Kidney (tissue), 14 donors: ENCODE results near the gene CUL4A. TPM values are rescaled to one million over a fixed set of nuclear protein-coding genes. Genes with fewer than 3 reads are reported as not detected.

ENCODE experiments used
- DNase-seq, 5 donors: peaks; one replicate each; pipeline ENCODE4 v3.0.0-alpha.2; 2013 to 2020
- FAIRE-seq: peaks from 2 replicates; lab custom pipeline; 2012; peaks lifted over from hg19 to GRCh38; lab: Jason Lieb, UNC
- H3K27ac ChIP-seq, 2 donors: one replicate each; pipeline ENCODE4 v1.7.0; 2013; ENCODE audit warnings: low read depth in 2 of 2, low read length in 2 of 2, inconsistent platforms in 1 of 2
- H3K27me3 ChIP-seq: one replicate; pipeline ENCODE4 v1.7.1; 2013; ENCODE audit warnings: low read length, inconsistent platforms; ENCODE audit not compliant: control insufficient read depth, insufficient read depth
- H3K36me3 ChIP-seq, 3 donors: one replicate each; pipeline versions ENCODE4 v1.7.0 to v1.7.1; 2013; ENCODE audit warnings: low read length in 3 of 3, control low read depth in 1 of 3, inconsistent platforms in 1 of 3; ENCODE audit not compliant: insufficient read depth in 3 of 3, control insufficient read depth in 2 of 3
- H3K4me1 ChIP-seq, 3 donors: one replicate each; pipeline versions ENCODE4 v1.7.0 to v1.7.1; 2013; ENCODE audit warnings: low read length in 3 of 3, inconsistent platforms in 1 of 3, low read depth in 1 of 3; ENCODE audit not compliant: control insufficient read depth in 2 of 3, insufficient read depth in 2 of 3
- H3K4me3 ChIP-seq, 3 donors: one replicate each; pipeline versions ENCODE4 v1.7.0 to v1.8.1; 2013; ENCODE audit warnings: low read length in 3 of 3, control low read depth in 1 of 3, inconsistent platforms in 1 of 3
- H3K9ac ChIP-seq, 3 donors: one replicate each; pipeline versions ENCODE4 v1.7.0 to v1.7.1; 2013; ENCODE audit warnings: low read length in 3 of 3, control low read depth in 1 of 3, inconsistent platforms in 1 of 3
- H3K9me3 ChIP-seq, 3 donors: one replicate each; pipeline versions ENCODE4 v1.7.0 to v1.7.1; 2013; ENCODE audit warnings: low read length in 3 of 3, control low read depth in 1 of 3, inconsistent platforms in 1 of 3; ENCODE audit not compliant: control insufficient read depth in 2 of 3, insufficient read depth in 1 of 3
- CTCF ChIP-seq: IDR thresholded peaks from 3 replicates; pipeline ENCODE4 v1.5.1; 2012; ENCODE audit warnings: mild to moderate bottlenecking, moderate library complexity, borderline replicate concordance; ENCODE audit not compliant: insufficient read depth; ENCODE audit errors: extremely low read depth
- intact Hi-C: fragments of 100-400 bp; cut with DNase I; formaldehyde crosslinking; loops from one replicate; pipeline ENCODE4 v1.11.1; 2022
- polyA plus RNA-seq: library from polyadenylated mRNA; stranded (reverse); fragments of 350-450 nt; fragmentation: Illumina TruSeq; extraction: RNeasy Lipid Tissue Mini Kit (QIAGEN cat#74804); gene quantifications from one replicate; pipeline ENCODE4 v1.2.3, GENCODE V29; 2014; ENCODE audit warnings: low read depth, low replicate concordance; ENCODE audit not compliant: insufficient read depth
- total RNA-seq: library from RNA; stranded (reverse); fragmentation: NEBNext Ultra II Directional; extraction: Animal tissue kit (Norgen Biotek cat#: 25700); gene quantifications from one replicate; pipeline ENCODE4 v1.2.1, GENCODE V29; 2021
- donor health status: control.
- donor health status: control.
- donor health status: control.
- donor health status: control.
- donor health status: control.
- donor health status: DM: yes; HTN: yes; CAD: no.
- donor health status: Normal renal cell carcinoma (clear cell type).

Gene CUL4A
- total and polyA plus RNA-seq, 2 donors from 2014 or later, result 26.5 to 62.5 TPM

DNA sequence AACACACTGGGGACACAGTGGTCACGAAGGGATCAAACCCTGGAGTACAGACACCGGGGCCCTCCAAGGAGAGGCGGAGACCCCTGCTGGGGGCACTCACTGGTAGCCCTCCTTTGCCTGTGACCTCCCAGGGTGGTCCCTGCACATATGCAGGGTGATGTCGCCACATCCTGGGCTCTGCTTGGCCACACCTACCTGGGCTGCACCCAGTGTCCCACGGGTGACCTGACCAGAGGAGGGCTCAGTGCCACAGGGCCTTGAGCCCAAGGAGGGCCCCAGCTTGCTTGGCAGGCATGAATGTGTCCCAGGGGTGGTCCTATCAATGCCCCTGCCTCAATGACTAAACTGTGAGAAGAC is 5.1 kb upstream of the CUL4A start:
- Histone ChIP-seq H3K36me3 (peaks cover 0 to 10% (median 2%) of the 10 kb centered on the region in 3 donors), H3K4me3 (no peak overlapping the region), H3K27ac (no peak overlapping the region), H3K4me1 (peaks cover 0 to 17% (median 6%) of the 10 kb centered on the region in 3 donors), H3K27me3 (no peaks in the 10 kb centered on the region), H3K9ac (no peak overlapping the region), H3K9me3 (no peaks in the 10 kb centered on the region)
- intact Hi-C loops, result no loop called here
- no peak for TF ChIP-seq CTCF
- no peak for FAIRE-seq
- DNase-seq, result no peak

- intact Hi-C loops, result no loop called here
- Histone ChIP-seq H3K27me3 (no peaks in the 10 kb centered on the region), H3K9ac (no peak overlapping the region), H3K4me3 (no peak overlapping the region), H3K9me3 (no peaks in the 10 kb centered on the region), H3K4me1 (peaks cover 0 to 17% (median 6%) of the 10 kb centered on the region in 3 donors), H3K27ac (no peak overlapping the region), H3K36me3 (no peaks in the 10 kb centered on the region)
- DNase-seq, result no peak
- FAIRE-seq, result no peak
- TF ChIP-seq CTCF, result no peak
Measured at GRCh38 chr13:113205428-113205931, 3.9 kb upstream of the CUL4A start.

- peak overlapping the region in 1 of 2 donors; percentile 98 for H3K27ac ChIP-seq
- H3K4me3 ChIP-seq, result peak overlapping the region; percentile 87 to 96 (median 88)
- peak overlapping the region; percentile 77 to 88 (median 86) for H3K9ac ChIP-seq
- no peaks in the 10 kb centered on the region for H3K9me3 ChIP-seq
- TF ChIP-seq CTCF, result no peak
- H3K36me3 ChIP-seq, result no peaks in the 10 kb centered on the region
- peaks cover 0 to 21% (median 6%) of the 10 kb centered on the region in 3 donors for H3K4me1 ChIP-seq
- DNase-seq (no peak), FAIRE-seq (no peak)
- intact Hi-C loops, result no loop called here
- no peaks in the 10 kb centered on the region for H3K27me3 ChIP-seq
Measured at GRCh38 chr13:113207460-113207859, 2.0 kb upstream of the CUL4A start.
